SK-N-SH treated with all-trans-retinoic acid at 6 μM for 48 hours (cell line): ENCODE results near the gene MYO3B.

Source experiments
- ATAC-seq: fragments of 200-7000 bp; cut with Tn5 transposase; 3 replicates; pipeline ENCODE4 v1.9.1; 2020; ENCODE audit warnings: mild to moderate bottlenecking, moderate library complexity
- ARNTL ChIP-seq: fragments of 450-650 bp; formaldehyde crosslinking; IDR thresholded peaks from 2 replicates; pipeline ENCODE4 v1.5.0; 2020; ENCODE audit warnings: low read depth, mild to moderate bottlenecking, moderate library complexity, borderline replicate concordance
- BACH2 ChIP-seq: fragments of 250-450 bp; sonication (Bioruptor Pico); IDR thresholded peaks from 2 replicates; pipeline ENCODE4 v1.9.0; 2021; ENCODE audit warnings: mild to moderate bottlenecking, borderline replicate concordance
- CREB5 ChIP-seq: fragments of 250-450 bp; sonication (Bioruptor Pico); IDR thresholded peaks from 2 replicates; pipeline ENCODE4 v1.5.1; 2020; ENCODE audit warnings: low read depth, mild to moderate bottlenecking, moderate library complexity
- CSDC2 ChIP-seq: fragments of 250-450 bp; sonication (Bioruptor Pico); IDR thresholded peaks from 2 replicates; pipeline ENCODE4 v1.5.0; 2020; ENCODE audit warnings: mild to moderate bottlenecking, moderate library complexity
- CSRNP3 ChIP-seq: fragments of 250-450 bp; sonication (Bioruptor Pico); IDR thresholded peaks from 2 replicates; pipeline ENCODE4 v1.5.1; 2021; ENCODE audit warnings: mild to moderate bottlenecking, moderate library complexity
- ESRRG ChIP-seq: fragments of 250-450 bp; sonication (Bioruptor Pico); IDR thresholded peaks from 2 replicates; pipeline ENCODE4 v1.6.1; 2021; ENCODE audit warnings: mild to moderate bottlenecking
- GLIS3 ChIP-seq: fragments of 250-450 bp; sonication (Bioruptor Pico); IDR thresholded peaks from 2 replicates; pipeline ENCODE4 v1.5.0; 2020; ENCODE audit warnings: mild to moderate bottlenecking, moderate library complexity
- ISL1 ChIP-seq: fragments of 250-450 bp; sonication (Bioruptor Pico); IDR thresholded peaks from 2 replicates; pipeline ENCODE4 v2.1.2; 2022; ENCODE audit warnings: mild to moderate bottlenecking, moderate library complexity
- OSR1 ChIP-seq: fragments of 250-450 bp; sonication (Bioruptor Pico); IDR thresholded peaks from 2 replicates; pipeline ENCODE4 v1.8.0; 2022; ENCODE audit warnings: moderate library complexity, mild to moderate bottlenecking, inconsistent platforms
- PATZ1 ChIP-seq: fragments of 250-450 bp; sonication (Bioruptor Pico); IDR thresholded peaks from 2 replicates; pipeline ENCODE4 v1.8.0; 2020; ENCODE audit warnings: mild to moderate bottlenecking, moderate library complexity, borderline replicate concordance
- POU6F1 ChIP-seq: fragments of 250-450 bp; sonication (Bioruptor Pico); IDR thresholded peaks from 2 replicates; pipeline ENCODE4 v1.8.0; 2021; ENCODE audit warnings: low read depth, mild to moderate bottlenecking, moderate library complexity, borderline replicate concordance
- PPARA ChIP-seq: fragments of 250-450 bp; sonication (Bioruptor Pico); IDR thresholded peaks from 2 replicates; pipeline ENCODE4 v1.5.0; 2020; ENCODE audit warnings: mild to moderate bottlenecking, borderline replicate concordance
- RARB ChIP-seq: fragments of 250-450 bp; sonication (Bioruptor Pico); IDR thresholded peaks from 2 replicates; pipeline ENCODE4 v1.8.0; 2021; ENCODE audit warnings: mild to moderate bottlenecking, moderate library complexity
- SNAI2 ChIP-seq: fragments of 250-450 bp; sonication (Bioruptor Pico); IDR thresholded peaks from 2 replicates; pipeline ENCODE4 v1.5.0; 2020; ENCODE audit warnings: mild to moderate bottlenecking, moderate library complexity
- TOX ChIP-seq: fragments of 250-450 bp; sonication (Bioruptor Pico); IDR thresholded peaks from 2 replicates; pipeline ENCODE4 v1.8.0; 2021; ENCODE audit warnings: mild to moderate bottlenecking, moderate library complexity, borderline replicate concordance
- TSHZ2 ChIP-seq: fragments of 250-450 bp; sonication (Bioruptor Pico); IDR thresholded peaks from 2 replicates; pipeline ENCODE4 v1.5.0; 2020; ENCODE audit warnings: mild to moderate bottlenecking, moderate library complexity
- ZC3H10 ChIP-seq: fragments of 250-450 bp; sonication (Bioruptor Pico); IDR thresholded peaks from 2 replicates; pipeline ENCODE4 v1.5.1; 2021; ENCODE audit warnings: mild to moderate bottlenecking, moderate library complexity
- ZFP3 ChIP-seq: fragments of 250-450 bp; sonication (Bioruptor Pico); IDR thresholded peaks from 2 replicates; pipeline ENCODE4 v1.5.0; 2020; ENCODE audit warnings: mild to moderate bottlenecking, moderate library complexity
- ZFP30 ChIP-seq: fragments of 450-650 bp; formaldehyde crosslinking; IDR thresholded peaks from 2 replicates; pipeline ENCODE4 v1.5.0; 2022; ENCODE audit warnings: mild to moderate bottlenecking, moderate library complexity
- ZNF565 ChIP-seq: fragments of 450-650 bp; formaldehyde crosslinking; conservative IDR thresholded peaks from 2 replicates; pipeline ENCODE4 v1.5.0; 2020; ENCODE audit warnings: low read depth, mild to moderate bottlenecking, moderate library complexity
- ZNF70 ChIP-seq: fragments of 450-650 bp; formaldehyde crosslinking; IDR thresholded peaks from 2 replicates; pipeline ENCODE4 v1.5.0; 2020; ENCODE audit warnings: mild to moderate bottlenecking, moderate library complexity
- ZNF8 ChIP-seq: fragments of 450-650 bp; formaldehyde crosslinking; IDR thresholded peaks from 2 replicates; pipeline ENCODE4 v1.5.0; 2020; ENCODE audit warnings: mild to moderate bottlenecking, moderate library complexity

The MYO3B gene

GRCh38 chr2:170248574-170249393 lies 70.8 kb downstream of the MYO3B start:
- no peak for ATAC-seq

GRCh38 chr2:170249761-170250160 lies 71.8 kb downstream of the MYO3B start:
- TF ChIP-seq POU6F1, result no peak
- TF ChIP-seq TOX (CRISPR knock-in tag), result no peak
- no peak for TF ChIP-seq ARNTL (CRISPR knock-in tag)
- TF ChIP-seq ZC3H10 (CRISPR knock-in tag), result no peak
- TF ChIP-seq OSR1, result no peak
- TF ChIP-seq ESRRG (CRISPR knock-in tag), result no peak
- no peak for TF ChIP-seq PATZ1 (CRISPR knock-in tag)
- TF ChIP-seq CSDC2 (CRISPR knock-in tag), result no peak
- no peak for TF ChIP-seq ZNF70 (CRISPR knock-in tag)
- no peak for TF ChIP-seq TSHZ2
- no peak for TF ChIP-seq RARB (CRISPR knock-in tag)
- TF ChIP-seq ZNF565 (CRISPR knock-in tag), result no peak

More at GRCh38 chr2:170248574-170249393, 70.8 kb downstream of the MYO3B start:
- TF ChIP-seq ZFP30 (CRISPR knock-in tag) (no peak), ZFP3 (CRISPR knock-in tag) (no peak), ZNF565 (CRISPR knock-in tag) (no peak), BACH2 (CRISPR knock-in tag) (no peak), PPARA (CRISPR knock-in tag) (no peak), ZNF70 (CRISPR knock-in tag) (no peak), ZC3H10 (CRISPR knock-in tag) (no peak), ISL1 (no peak), TOX (CRISPR knock-in tag) (no peak)
- TF ChIP-seq, all 23 proteins: peak for 0

GRCh38 chr2:170250584-170250983 lies 72.6 kb downstream of the MYO3B start:
- ATAC-seq, result no peak
- no peak for TF ChIP-seq CREB5 (CRISPR knock-in tag)
- no peak for TF ChIP-seq ZFP3 (CRISPR knock-in tag)
- no peak for TF ChIP-seq TOX (CRISPR knock-in tag)
- no peak for TF ChIP-seq ZFP30 (CRISPR knock-in tag)
- no peak for TF ChIP-seq ZNF565 (CRISPR knock-in tag)
- no peak for TF ChIP-seq SNAI2 (CRISPR knock-in tag)
- no peak for TF ChIP-seq ZC3H10 (CRISPR knock-in tag)
- TF ChIP-seq PATZ1 (CRISPR knock-in tag), result no peak
- no peak for TF ChIP-seq ISL1
- TF ChIP-seq TSHZ2, result no peak
- no peak for TF ChIP-seq GLIS3 (CRISPR knock-in tag)
- TF ChIP-seq CSRNP3 (CRISPR knock-in tag), result no peak
- TF ChIP-seq RARB (CRISPR knock-in tag), result no peak
- TF ChIP-seq CSDC2 (CRISPR knock-in tag), result no peak
- TF ChIP-seq ARNTL (CRISPR knock-in tag), result no peak
- no peak for TF ChIP-seq ZNF8
- no peak for TF ChIP-seq PPARA (CRISPR knock-in tag)

More at GRCh38 chr2:170249761-170250160, 71.8 kb downstream of the MYO3B start:
- ATAC-seq, result no peak
